ENCODE results near the gene IFNA14. TPM values are rescaled to one million over a fixed set of nuclear protein-coding genes. Genes with fewer than 3 reads are reported as not detected.

IFNA14 gene
- total RNA-seq, result not detected
- long read RNA-seq, donor 1, result 0 reads
- long read RNA-seq, donor 2, result 0 reads

GRCh38 chr9:21239911-21240310 lies at the start of gene IFNA14:
IFNA14 (minus strand) TSS chr9:21240005; CDS start chr9:21239935, 70 bp downstream.
- DNase-seq (no peak), ATAC-seq (no peak)
- intact Hi-C loops (cut with DNase I, micrococcal nuclease), result no loop called here
- Histone ChIP-seq H3K4me1 (ENCODE audit: low read depth) (no peaks in the 10 kb centered on the region), H3K4me3 (no peak within 1 kb of the TSS), H3K36me3 (ENCODE audit: low read depth) (no peaks in the 10 kb centered on the region), H3K9me3 (no peaks in the 10 kb centered on the region)
- no peak for TF ChIP-seq CTCF (IDR thresholded peaks at IDR 0.05)

GRCh38 chr9:21287280-21287679 lies 47.5 kb upstream of the IFNA14 start:
- ATAC-seq, result no peak
- H3K36me3 ChIP-seq (ENCODE audit: low read depth), result no peaks in the 10 kb centered on the region
- DNase-seq, result no peak
- no peak for TF ChIP-seq CTCF (IDR thresholded peaks at IDR 0.05)
- H3K4me3 ChIP-seq, result no peak overlapping the region
- intact Hi-C loops (cut with DNase I, micrococcal nuclease), result no loop called here
- no peaks in the 10 kb centered on the region for H3K9me3 ChIP-seq
- H3K4me1 ChIP-seq (ENCODE audit: low read depth), result no peaks in the 10 kb centered on the region

- no peaks in the 10 kb centered on the region for H3K4me1 ChIP-seq (ENCODE audit: low read depth)
- no peak overlapping the region for H3K4me3 ChIP-seq
- H3K9me3 ChIP-seq, result no peaks in the 10 kb centered on the region
- intact Hi-C loops (cut with DNase I, micrococcal nuclease), result no loop called here
- H3K36me3 ChIP-seq (ENCODE audit: low read depth), result no peaks in the 10 kb centered on the region
- no peak for ATAC-seq
- no peak for DNase-seq
- TF ChIP-seq CTCF (IDR thresholded peaks at IDR 0.05), result no peak
These were observed 46.9 kb upstream of the IFNA14 start for GRCh38 chr9:21286659-21287058.

DNA sequence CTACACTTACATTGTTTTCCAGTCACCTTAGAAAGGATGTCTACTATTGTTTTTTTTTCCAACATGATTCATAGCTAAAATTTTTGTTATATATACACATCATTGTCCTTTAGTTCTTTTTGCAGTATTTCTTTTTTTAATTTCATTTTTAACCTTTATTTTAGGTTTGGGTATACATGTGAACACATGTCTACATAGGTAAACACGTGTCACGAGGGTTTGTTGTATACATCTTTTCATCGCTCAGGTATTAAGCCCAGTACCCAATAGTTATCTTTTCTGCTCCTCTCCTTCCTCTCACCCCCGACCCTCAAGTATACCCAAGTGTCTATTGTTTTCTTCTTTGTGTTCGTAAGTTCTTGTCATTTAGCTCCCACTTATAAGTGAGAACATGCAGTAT lies 46.3 kb upstream of the IFNA14 start:
- no peak for ATAC-seq

DNA sequence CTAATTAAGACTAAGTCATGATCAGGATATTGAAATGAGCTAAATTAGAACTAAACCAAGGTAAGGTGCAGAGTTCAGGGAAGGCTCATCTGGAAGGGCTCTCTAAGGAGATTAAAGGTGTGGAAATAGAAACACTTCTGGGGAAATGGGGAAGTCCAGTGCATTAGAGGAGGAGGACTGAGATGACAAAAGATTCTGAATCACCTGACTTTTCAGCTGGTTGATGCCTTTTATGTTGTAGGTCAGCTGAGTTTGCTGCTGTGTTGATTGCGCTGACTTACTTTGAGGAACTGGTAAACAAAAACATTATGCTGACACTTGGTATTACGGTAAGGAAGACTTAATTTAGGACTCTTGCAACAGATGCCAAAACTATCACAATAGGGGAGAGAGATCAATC lies 41.5 kb upstream of the IFNA14 start:
- Histone ChIP-seq H3K9me3 (no peaks in the 10 kb centered on the region), H3K36me3 (ENCODE audit: low read depth) (no peaks in the 10 kb centered on the region), H3K4me1 (ENCODE audit: low read depth) (no peaks in the 10 kb centered on the region), H3K4me3 (no peak overlapping the region)
- ATAC-seq (no peak), DNase-seq (no peak)
- no peak for TF ChIP-seq CTCF (IDR thresholded peaks at IDR 0.05)
- intact Hi-C loops (cut with DNase I, micrococcal nuclease), result no loop called here

More for the DNA sequence above, 46.3 kb upstream of the IFNA14 start:
- no peaks in the 10 kb centered on the region for H3K4me1 ChIP-seq (ENCODE audit: low read depth)
- no peaks in the 10 kb centered on the region for H3K9me3 ChIP-seq
- H3K4me3 ChIP-seq, result no peak overlapping the region
- no peak for TF ChIP-seq CTCF (IDR thresholded peaks at IDR 0.05)
- DNase-seq, result no peak
- H3K36me3 ChIP-seq (ENCODE audit: low read depth), result no peaks in the 10 kb centered on the region
- intact Hi-C loops (cut with DNase I, micrococcal nuclease), result no loop called here

- Histone ChIP-seq H3K9me3 (no peaks in the 10 kb centered on the region), H3K4me1 (ENCODE audit: low read depth) (no peaks in the 10 kb centered on the region), H3K4me3 (no peak overlapping the region), H3K36me3 (ENCODE audit: low read depth) (no peaks in the 10 kb centered on the region)
- TF ChIP-seq CTCF (IDR thresholded peaks at IDR 0.05), result no peak
- ATAC-seq (no peak), DNase-seq (no peak)
- intact Hi-C loops (cut with DNase I, micrococcal nuclease), result no loop called here
These were observed 28.5 kb upstream of the IFNA14 start for GRCh38 chr9:21268347-21268657.

Measured in mucosa of descending colon (tissue), 3 donors.